CD4-positive, alpha-beta T cell treated with Interleukin-2 at 100 ng/mL for 4 hours (primary cell): ENCODE data around the gene UBR4.
"Not testable (repeated sequence)": the region's sequence is repeated elsewhere in the genome, so short reads cannot be mapped to it uniquely, and the experiment has no call there.

Experiments used
- DNase-seq: peaks from one replicate; pipeline ENCODE4 v3.0.0-alpha.2; 2020; ENCODE audit warnings: low spot score

Gene UBR4

DNA sequence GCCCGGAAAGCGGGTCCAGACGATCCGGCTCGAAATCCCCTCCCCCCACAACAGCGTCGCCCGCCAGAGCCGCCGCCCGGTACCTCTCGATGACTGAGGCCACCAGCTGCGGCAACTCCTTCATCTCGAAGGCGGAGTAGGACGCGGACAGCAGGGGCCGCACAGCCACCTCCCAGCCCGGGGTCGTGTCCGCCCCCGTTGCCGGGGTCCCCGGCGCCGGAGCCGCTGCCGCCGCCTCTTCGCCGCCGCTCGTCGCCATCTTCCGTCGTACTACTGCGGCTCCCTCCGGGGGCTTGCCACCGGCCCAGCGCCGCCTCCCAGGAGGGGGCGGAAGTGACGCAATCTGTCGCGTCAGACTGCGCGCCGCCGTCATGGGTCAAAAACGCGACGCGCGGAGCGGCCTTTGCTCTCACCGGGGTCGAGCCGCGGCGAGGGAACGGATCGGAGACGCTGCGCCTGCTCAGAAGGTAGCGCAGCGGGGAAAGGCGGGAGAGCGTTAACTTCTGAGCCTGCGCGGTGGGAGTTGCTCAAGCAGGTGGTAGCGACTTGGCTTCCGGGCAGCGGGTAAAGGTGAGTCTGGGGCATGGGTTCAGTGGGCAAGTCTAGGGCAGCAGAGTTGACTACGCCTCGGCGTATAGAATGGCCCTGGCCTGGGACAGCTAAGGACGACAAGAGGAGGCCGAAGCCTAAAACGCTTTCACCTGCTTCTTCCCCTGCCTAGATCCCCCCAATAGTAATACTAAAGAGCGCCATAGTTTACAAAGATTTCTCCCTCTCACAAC lies at the start of gene UBR4:
UBR4 (minus strand) TSS at position 277 of the 782 bp plus-strand sequence; CDS start at position 259, 18 bp downstream.
- DNase-seq, result peak; percentile 95

DNA sequence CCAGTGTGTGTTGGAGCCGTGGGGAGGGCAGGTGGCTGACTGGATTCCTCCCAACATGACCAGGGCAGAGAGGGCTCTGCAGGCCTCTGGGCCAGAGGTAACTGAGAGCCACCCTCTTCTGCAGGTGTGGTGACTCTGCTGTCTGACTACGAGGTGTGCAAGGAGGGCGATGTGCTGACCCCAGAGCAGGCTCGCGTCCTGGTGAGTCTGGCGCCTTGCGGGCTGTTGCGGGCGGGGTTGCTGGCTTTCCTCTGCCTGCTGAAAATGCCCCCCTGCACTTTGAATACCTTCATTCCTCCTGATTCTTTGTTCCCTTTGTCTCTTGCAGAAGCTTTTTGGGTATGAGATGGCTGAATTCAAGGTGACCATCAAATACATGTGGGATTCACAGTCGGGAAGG lies 48.3 kb upstream of the UBR4 start:
- DNase-seq, result no peak

DNA sequence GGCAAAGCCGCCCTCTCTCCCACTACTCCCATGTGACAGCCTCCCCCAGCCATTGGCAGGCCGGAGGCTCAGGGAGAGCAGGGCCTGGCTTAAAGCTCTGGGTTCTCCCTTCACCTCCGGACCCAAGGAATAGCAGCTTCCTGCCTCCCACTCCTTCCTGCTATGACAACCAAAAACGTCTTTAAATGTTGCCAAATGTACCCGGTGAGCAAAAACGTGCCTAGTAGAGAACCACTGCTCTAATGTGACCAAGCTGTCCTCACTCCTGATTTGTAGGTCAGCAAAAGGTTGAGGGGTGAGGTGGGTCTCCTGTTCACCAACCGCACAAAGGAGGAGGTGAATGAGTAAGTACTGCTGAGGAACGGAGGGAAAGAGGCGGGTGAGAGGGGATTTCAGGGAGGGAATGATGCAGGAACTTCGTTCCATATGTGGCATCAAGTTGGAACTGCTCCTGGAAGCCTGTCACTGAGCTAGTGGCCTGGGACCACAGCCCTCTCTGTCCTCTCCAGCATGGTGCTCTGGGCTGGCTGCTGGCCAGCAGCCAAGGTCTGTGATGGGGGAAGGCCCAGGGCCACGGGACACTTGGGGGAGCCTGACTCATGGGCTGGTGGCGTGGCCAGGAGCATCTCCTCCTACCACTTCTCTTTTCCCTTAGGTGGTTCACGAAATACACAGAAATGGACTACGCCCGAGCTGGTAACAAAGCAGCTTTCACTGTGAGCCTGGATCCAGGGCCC lies 47.3 kb upstream of the UBR4 start:
- no peak for DNase-seq

GRCh38 chr1:19256301-19256700 lies 46.2 kb upstream of the UBR4 start:
- DNase-seq, result not testable (repeated sequence)

- DNase-seq, result no peak
Observed at GRCh38 chr1:19255288-19255687, 45.2 kb upstream of the UBR4 start.

DNA sequence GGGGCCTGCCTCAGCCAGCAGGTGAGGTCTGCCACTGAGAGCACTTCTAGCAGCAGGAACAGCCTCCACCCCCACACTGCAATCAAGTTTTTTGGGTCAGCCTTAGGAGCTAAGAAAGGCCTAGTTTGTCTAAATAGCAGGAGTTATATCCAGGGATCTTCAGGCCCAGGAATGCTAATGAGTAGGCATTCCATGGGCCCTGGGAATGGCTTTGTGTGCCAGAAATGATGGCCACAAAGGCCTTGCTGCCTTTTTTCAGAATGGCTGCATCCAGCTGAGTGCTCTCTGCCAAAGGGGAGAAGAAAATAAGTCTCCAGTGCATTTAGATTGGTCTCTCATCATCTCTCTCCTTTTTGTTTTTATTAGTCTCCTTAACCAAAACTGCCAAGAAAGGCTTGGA lies 44.4 kb upstream of the UBR4 start:
- no peak for DNase-seq

- peak; percentile 85 for DNase-seq
Observed at GRCh38 chr1:19251305-19252196, 41.5 kb upstream of the UBR4 start, which contains the start of the genes EMC1 and MRTO4. Gene EMC1, minus strand, starts transcription at chr1:19251524. Its CDS starts 15 bp downstream, at chr1:19251509. Gene MRTO4, plus strand, starts transcription at chr1:19251805. Its CDS starts 31 bp downstream, at chr1:19251836.

GRCh38 chr1:19250629-19251304 lies 40.7 kb upstream of the UBR4 start:
- DNase-seq, result no peak

- DNase-seq, result peak; percentile 70
Observed at GRCh38 chr1:19240673-19241538, 30.8 kb upstream of the UBR4 start.

DNA sequence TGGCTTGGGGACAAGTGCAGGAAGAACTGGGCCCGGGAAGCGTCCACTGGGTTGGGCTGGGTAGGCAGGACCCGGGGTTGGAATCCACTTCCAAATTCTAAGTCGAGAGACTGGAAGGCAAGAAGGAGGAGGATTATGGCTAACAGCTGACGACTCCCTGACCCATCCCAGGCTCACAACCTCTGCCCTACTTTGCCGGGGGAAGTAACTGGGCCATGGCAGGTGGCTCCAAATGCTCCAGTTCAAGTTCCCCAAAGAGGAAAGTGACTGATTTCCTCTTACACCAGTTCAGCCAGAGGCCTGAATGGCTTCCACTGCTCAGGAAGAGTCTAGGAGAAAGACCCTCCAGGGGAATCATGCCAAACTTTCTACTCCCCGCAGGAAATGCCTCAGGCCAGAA lies 29.8 kb upstream of the UBR4 start:
- DNase-seq, result no peak

DNA sequence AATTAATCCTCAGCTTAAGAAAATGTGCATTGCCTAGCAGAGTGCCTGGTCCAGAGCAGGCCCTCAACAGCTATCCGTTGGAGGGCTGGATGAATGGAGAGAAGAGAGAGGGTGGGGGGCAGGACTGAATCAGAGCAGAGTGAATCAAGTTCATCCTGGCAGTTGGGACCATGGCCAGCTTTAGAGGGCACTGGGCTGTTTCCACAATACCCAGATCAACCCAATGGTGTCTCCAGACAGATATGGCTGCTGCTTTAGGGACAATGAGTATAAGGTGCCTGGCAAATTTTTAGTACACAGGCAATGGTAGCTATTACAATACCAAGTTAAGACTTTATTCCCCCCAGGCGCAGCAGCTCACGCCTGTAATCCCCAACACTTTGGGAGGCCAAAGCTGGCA lies 24.2 kb upstream of the UBR4 start:
- DNase-seq, result no peak

DNA sequence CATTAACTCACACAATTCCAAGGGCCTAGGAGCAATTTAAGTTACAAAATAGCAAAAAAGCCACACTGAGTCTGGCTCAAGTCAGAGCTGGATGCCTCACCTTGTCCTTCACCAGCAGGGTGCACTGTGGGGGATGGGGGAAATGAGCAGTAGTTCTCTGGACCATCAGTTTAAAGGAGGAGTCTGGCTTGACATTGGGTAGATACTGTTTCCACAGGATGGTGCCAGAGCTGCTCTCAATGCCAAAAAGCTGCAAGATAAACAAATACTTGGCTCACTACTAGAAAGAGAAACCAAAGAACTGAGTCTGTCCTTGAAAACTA lies 22.4 kb upstream of the UBR4 start:
- no peak for DNase-seq

DNA sequence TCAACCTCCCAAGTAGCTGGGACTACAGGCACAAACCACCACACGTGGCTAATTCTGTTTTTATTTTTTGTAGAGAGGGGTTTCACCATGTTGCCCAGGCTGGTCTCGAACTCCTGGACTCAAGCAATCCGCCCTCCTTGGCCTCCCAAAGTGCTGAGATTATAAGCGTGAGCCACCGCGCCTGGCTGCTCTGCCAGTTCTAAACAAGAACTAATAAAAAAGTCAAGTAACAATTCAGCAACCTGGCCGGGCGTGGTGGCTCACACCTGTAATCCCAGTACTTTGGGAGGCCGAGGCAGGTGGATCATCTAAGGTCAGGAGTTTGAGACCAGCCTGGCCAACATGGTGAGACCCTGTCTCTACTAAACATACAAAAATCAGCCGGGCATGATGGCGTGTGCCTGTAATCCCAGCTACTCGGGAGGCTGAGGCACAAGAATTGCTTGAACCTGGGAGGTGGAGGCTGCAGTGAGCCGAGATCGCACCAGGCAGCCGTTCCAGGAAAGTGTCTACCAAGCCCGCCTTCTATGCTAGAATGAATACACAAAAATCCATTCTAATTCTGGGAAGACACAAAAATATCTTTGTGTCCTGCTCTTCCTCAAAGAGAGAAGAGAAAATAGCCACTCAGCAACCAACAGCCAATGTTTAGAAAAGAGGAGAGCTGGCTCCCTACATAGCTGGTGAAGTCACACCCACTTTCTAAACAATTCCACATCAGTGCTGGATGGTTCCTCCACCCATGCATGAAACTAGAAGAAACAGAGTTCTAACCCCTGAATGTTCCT lies 21.9 kb upstream of the UBR4 start:
- not testable (repeated sequence) for DNase-seq

GRCh38 chr1:19229828-19230325 lies 19.8 kb upstream of the UBR4 start:
- no peak for DNase-seq

GRCh38 chr1:19229229-19229628 lies 19.2 kb upstream of the UBR4 start:
- DNase-seq, result no peak

DNA sequence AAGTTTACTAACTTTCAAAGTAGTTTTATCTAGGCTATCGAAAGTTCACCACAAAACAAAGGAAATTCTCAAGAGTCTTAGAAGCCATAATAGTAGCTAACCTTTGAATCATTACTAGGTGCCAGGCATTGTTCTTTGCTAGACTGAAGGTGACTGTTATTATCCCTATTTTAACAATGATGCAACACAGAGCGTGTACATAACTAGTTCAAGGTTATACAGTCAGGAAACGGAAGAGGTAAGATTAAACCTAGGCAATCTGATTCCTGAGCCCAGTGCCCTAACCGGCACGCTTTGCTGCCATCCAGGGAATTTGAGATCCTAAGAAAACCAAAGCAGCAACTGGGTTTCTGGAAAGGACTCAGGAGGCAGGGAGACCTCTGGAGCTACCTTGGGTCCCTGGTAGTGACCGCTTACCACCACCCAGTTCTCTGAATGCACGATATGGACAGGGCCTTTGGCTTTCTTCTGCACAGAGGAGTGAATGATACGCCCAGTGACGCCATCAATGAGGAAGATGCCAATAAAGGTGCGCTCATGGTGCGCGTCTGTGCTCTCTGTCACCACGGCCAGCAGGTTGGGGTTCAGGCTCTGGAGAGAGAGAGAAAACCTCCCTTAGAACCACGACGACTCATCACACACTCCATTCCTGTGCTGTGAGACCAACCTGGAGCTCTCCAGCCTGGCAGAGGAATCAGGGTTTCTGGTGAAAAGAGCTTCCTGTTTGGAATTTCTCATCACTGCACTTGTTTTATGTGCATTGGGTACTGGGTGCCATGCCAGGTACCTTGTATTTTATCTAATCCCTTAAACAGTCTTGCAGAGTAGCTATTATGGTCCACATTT lies 13.1 kb upstream of the UBR4 start:
- no peak for DNase-seq

DNA sequence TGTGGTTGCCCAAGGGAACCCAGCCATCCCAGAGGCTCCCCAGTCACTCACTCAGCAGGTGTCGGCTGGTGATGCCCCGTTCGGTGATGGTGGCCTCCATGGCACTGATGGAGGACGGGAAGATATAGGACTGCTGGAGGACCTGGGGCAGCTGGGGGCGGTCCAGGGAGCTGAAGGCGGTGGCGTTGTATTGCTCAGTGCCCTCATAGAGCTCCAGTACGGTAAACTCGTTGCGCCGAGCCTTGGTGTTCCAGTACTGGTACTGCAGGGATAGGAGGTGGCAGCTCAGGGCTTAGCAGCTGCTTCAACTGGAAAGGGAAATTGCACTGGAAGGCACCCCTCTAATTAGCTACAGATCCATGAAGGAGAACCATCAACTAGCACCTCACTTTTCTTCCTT lies 12.5 kb upstream of the UBR4 start:
- DNase-seq, result no peak

DNA sequence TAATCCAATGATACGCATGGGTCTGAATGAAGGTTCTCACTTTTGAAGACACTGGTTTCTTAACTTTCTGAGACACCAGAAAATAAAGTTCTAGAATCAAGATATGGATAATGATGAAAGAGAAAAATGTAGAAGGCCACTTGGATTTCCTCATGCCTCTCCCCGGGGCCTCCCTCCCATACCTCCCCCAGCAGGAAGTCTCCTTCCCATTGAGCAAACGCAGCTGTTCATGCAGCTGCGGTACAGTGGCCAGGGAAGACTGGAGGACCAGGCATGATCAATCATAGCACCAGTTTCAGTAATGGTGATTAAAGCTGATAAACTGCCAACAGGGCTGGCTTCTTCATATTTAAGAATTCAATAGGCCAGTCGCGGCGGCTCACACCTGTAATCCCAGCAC lies 10.9 kb upstream of the UBR4 start:
- no peak for DNase-seq
